T-helper 2 cell treated with Interferon-gamma antibody and Interleukin-4, amounts not matched to agents 100 ng/mL and 5 ng/mL, for 36 hours (primary cell): ENCODE measurements around the gene FUT3. TPM values are rescaled to one million over a fixed set of nuclear protein-coding genes. Genes with fewer than 3 reads are reported as not detected.
"Not testable (repeated sequence)": the region's sequence is repeated elsewhere in the genome, so short reads cannot be mapped to it uniquely, and the experiment has no call there.

Experiments used
- intact Hi-C: fragments of 100-400 bp; cut with micrococcal nuclease; formaldehyde crosslinking; loops from one replicate; pipeline ENCODE4 v1.15.1; 2023
- total RNA-seq: library from RNA; stranded (reverse); gene quantifications from 2 replicates; pipeline ENCODE4 v1.2.3, GENCODE V29; 2022

FUT3 gene
- total RNA-seq, 1 donor from 2014 or later = not detected

DNA sequence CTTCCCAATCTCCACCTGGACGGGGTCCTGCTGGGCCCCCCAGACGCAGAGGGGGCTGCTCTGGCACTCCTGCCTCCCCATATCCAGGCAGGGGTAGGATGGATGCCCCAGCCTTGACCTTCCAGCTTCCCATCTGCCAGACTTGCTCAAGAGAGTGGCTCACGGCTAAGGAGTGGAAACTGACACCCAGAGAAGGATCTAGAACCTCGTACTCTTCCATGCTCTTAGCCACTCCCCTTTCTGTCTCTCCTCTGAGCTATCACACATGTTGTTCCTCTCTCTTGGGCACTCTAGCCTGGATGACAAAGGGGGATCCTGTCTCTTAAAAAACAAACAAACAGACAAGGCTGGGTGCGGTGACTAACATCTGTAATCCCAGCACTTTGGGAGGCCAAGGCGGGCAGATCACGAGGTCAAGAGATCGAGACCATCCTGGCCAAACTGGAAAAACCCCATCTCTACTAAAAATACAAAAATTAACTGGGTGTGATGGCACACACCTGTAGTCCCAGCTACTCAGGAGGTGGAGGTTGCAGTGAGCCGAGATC lies 31.2 kb upstream of the FUT3 start:
- intact Hi-C loops = no loop called here

GRCh38 chr19:5881543-5882299 lies 30.5 kb upstream of the FUT3 start:
- intact Hi-C loops = no loop called here

DNA sequence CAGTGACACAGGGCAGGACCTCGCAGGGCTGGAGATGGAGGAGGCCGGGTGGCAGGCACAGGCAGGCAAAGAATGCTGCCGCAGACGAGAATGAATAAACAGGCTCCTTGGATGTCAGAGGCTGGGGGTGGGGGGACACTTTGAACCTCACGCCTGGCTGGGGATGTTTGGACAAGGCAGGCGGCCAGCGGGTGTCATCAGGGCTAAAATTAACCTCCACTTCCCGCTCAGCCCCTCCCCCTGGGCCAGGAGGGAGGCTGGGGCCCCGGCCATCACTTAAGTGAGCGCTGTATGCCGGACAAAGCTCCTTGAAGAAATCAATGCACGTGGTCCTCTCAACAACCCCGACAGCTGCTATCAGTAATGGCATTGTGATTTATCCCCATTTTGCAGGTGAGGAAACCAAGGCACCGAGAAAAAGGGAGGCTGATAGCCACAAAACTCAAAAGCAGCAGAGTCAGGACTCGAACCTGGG lies 29.4 kb upstream of the FUT3 start:
- intact Hi-C loops = no loop called here

DNA sequence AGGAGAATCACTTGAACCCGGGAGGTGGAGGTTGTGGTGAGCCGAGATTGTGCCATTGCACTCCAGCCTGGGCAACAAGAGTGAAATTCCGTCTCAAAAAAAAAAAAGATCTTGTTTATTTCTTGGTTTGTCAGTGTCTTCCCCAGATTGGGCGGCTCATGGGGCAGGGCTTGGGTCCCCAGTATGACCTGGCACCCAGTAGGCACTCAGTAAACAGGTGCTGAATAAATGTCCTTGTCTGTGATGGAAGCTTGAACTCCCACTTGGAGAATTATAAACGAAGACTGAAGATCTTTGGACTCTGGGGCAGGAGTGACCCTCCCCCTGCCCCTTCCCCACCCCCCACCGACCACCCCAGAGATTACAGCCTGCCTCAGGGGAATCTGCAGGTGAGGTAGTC lies 28.9 kb upstream of the FUT3 start:
- intact Hi-C loops = no loop called here

DNA sequence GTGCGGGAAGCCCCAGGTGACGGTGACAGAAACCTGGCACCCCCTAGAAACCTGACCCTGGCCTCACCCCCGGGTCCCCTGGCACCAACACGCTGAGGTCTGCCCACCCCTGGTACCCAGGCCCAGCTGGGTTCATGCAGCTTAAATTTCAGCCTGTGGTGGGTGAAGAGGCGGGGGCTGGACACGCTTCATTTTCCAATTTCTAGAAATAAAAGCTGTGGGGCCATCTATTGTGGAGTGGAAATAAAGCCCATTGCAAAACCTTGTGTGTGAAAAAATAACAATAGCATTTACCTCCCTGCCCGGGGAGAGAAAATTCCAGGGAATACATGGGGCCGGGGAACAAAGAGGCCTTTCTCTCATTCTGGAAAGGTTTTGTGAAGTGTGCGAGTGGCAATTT lies 26.6 kb upstream of the FUT3 start:
- intact Hi-C loops = no loop called here

- intact Hi-C loops = no loop called here
Observed at GRCh38 chr19:5877427-5877826, 26.2 kb upstream of the FUT3 start.

DNA sequence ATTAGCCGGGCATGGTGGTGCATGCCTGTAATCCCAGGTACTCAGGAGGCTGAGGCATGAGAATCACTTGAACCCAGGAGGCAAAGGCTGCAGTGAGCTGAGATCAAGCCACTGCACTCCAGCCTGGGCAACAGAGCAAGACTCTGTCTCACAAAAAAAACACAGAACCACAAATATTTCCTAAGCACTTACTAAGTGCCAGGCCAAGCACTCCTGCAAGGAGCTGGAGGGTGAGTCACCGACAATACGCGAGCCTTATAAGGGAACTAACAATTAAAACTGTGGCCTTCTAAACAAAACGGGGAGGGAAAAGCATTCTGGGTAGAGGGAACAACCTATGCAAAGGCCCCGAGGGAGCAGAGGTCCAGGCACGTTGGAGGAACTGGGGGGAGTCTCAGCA lies 23.2 kb upstream of the FUT3 start:
- intact Hi-C loops = not testable (repeated sequence)

DNA sequence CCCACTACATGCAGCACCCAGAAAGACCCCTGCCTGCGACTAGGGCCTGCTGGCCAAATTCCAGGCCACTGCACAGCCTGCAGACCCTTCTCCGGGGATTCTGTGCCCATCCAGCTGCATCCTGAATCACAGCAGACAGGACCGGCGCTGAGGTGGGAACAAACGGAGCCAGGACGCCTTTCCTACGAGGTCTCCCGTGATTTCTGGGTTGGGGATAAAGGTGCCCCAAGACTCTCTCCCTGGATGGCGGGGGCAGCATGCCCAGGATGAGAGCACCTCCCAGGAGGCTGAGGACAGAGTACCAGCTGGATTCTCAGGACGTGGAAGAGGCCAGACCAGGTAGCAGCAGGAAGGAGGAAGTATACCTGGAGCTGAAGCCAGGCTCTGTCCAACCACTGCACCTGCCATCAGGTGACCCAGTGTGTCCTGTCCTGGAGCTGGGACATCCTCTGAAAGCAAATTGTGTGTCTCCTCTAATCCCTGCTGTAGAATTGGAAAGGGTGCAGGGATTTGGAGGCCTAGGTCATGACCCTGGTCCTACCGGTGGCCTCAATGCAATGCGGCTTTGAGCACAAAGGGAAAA lies 22.5 kb upstream of the FUT3 start:
- intact Hi-C loops = no loop called here

DNA sequence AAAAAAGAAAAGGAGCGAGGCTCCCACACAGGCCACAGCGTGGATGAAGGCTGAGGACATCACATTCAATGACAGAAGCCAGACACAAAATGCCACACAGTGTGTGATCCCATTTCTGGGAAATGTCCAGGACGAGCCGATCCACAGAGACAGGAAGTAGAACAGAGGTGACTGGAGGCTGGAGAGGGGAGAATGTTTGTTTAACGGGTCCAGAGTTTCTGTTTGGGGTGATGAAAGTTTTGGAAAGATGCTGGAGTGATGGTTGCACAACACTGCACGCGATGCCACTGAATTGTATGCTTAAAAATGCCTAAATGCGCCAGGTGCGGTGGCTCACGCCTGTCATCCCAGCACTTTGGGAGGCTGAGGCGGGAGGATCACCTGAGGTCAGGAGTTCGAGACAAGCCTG lies 19.7 kb upstream of the FUT3 start:
- intact Hi-C loops = no loop called here

- intact Hi-C loops = no loop called here
Observed at GRCh38 chr19:5867201-5868136, 16.2 kb upstream of the FUT3 start.

DNA sequence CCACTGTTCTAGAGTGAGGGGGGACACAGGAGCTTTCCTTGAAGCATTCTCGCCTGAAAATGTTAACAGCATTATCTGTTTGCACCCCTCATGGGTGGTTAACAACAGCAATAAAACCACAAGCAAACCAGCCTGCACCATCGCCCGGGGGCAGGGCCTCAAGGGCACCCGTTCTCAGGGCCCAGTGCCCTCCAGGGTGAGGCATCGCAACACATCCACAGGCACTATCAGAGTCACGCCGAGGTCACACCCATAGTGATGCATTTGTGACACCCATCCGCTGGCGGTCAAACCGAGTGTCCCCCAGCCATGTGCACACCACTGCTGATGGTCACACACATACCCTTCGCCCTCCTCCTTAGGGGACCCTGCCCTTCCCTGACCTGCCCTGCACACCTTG lies 14.5 kb upstream of the FUT3 start:
- intact Hi-C loops = no loop called here

- intact Hi-C loops = no loop called here
Observed at GRCh38 chr19:5864725-5865486, 13.7 kb upstream of the FUT3 start.

DNA sequence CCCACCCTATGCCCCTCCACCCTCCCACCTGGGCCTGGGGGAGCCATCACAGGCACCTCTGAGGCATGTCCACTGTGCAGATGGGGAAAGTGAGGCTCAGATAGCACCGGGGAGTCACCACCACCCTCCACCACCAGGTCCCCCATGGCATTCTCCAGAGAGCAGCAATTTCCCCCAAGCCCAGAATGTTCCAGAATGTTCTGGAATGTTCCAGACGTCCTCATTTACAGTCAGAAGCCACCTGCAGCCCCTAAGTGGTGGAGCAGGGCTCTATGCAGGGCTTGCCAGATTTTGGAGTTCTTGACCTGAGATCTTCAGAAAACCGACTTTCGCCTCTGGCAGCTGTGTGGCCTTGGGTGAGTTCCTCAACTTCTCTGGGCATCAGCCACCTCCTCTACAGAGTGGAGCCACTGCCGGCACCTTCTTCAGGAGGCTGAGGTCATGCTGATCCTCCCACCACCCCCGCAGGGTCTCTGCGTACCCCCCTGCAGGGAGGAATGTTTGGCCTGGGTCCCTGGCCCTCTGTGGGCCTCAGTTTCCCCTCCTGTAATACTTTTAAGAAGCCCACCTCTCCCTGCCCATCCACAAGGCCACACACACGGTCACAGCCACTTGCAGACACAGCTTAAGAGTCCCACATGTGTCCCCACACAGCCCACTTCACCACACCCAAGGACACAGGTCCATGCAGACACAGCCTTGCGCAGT lies 12.9 kb upstream of the FUT3 start:
- intact Hi-C loops = no loop called here

DNA sequence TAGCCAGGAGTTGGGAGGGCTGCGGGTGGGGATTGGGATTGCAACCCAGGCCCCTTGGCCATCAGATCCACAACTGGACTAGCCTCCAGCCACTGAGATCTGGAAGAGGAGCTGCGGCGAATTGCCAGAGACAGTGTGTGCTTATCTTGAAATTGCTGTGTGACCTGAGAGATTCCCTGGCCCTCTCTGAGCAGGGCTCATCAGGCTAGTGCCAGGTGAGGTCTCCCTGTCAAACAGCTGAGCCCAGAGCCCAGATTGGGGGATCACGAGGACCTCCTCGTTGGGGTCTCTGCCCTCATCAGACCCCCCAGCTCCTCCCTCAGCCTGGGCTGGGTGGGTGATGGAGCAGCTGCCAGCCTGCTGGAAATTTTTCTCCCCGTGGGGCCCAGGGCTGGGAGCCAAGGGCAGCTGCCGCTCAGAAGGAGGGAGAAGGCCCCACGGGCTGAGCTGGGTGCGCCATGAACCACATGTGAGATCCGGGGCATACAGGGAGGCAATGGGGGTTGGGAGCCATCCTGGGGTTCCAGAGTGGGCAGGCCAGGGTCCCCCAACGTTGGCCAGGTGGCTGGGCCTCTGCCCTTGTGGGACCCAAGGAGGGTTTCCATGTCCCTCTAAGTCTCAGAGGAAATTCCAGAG lies 11.9 kb upstream of the FUT3 start:
- intact Hi-C loops = no loop called here

DNA sequence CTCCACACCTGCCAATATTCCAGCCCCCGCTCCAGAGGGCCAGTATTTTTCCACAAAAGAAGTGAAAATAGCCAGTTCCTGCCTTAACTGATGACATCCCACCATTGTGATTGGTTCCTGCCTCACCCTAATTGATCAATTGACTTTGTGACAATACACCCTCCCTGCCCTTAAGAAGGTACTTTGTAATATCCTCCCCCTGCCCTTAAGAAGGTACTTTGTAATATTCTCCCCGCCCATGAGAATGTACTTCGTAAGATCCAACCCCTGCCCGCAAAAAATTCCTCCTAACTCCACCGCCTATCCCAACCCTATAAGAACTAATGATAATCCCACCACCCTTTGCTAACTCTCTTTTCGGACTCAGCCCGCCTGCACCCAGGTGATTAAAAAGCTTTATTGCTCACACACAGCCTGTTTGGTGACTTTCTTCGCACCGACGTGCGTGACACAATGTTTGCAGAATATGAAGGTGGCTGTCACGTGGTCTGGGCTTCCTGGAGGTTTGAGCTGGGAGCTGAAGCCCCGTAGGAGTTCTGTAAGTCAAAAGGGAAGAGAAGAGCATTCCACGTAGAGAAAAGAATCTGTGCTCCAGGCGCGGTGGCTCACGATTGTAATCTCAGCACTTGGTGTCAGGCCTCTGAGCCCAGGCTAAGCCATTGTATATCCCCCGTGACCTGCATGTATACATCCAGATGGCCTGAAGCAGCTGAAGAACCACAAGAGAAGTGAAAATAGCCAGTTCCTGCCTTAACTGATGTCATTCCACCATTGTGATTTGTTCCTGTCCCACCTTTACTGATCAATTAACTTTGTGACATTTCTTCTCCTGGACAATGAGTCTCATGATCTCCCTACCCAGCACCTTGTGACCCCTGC lies 6.2 kb upstream of the FUT3 start:
- intact Hi-C loops = no loop called here

DNA sequence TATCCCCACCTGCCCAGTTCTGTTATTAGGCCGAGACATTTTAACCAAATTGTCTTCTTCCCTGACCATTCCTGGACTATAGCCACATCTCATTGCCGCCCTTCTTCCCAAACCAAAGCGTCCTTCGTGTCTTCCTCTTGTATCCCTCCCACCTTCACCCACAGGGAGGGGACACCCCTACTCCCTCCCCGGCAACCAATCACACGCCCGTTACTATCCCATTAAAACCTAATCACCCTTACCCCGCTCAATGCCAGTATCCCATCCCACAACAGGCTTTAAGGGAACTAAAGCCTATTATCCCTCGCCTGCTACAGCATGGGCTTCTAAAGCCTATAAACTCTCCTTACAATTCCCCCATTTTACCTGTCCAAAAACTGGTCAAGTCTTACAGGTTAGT lies 3.9 kb upstream of the FUT3 start:
- intact Hi-C loops = not testable (repeated sequence)

DNA sequence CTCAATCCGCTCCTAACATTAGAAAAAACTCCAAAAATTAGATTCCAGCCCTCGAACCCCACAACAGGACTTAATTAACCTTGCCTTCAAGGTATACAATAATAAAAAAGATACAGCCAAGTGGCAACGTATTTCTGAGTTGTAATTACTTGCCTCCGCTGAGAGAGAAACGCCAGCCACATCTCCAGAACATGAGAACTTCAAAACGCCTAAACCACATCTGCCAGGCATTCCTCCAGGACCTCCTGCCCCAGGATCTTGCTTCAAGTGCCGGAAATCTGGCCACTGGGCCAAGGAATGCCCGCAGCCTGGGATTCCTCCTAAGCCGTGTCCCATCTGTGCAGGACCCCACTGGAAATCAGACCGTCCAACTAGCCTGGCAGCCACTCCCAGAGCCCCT lies 2.9 kb upstream of the FUT3 start:
- intact Hi-C loops = not testable (repeated sequence)

GRCh38 chr19:5850743-5851293 lies 431 bp downstream of the FUT3 start:
- intact Hi-C loops = no loop called here

- intact Hi-C loops = no loop called here
Observed at GRCh38 chr19:5850189-5850588, 1.1 kb downstream of the FUT3 start.
